ENCODE measurements around the gene ZNF512B.

ZNF512B gene

DNA sequence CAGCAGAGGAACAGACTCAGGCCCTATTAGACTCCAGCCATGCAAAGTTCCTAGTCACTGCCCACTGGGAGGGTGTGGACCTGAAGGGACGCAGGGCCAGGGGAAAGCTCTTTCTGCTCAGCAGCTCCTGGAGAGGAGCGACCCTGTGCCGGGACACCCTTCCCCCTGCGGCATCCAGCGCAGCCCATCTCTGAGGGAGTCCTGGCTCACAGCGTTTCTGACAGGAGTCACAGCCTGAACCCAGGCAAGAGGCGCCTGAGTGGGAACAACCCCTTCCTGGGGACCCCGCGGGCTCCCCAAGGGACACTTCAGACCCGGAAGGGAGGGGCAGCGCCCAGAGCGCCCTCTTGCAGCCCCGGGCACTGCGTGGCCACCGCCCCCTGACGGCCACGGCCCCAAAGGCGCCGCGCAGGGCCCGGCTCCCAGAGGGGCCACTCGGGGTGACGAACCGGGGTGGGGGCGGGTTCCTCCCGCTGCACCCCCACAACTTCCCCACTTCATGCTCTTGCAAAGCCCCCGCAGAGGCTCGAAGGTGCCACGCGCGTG lies 14.4 kb downstream of the ZNF512B start:
- TF ChIP-seq, protein P1, sequence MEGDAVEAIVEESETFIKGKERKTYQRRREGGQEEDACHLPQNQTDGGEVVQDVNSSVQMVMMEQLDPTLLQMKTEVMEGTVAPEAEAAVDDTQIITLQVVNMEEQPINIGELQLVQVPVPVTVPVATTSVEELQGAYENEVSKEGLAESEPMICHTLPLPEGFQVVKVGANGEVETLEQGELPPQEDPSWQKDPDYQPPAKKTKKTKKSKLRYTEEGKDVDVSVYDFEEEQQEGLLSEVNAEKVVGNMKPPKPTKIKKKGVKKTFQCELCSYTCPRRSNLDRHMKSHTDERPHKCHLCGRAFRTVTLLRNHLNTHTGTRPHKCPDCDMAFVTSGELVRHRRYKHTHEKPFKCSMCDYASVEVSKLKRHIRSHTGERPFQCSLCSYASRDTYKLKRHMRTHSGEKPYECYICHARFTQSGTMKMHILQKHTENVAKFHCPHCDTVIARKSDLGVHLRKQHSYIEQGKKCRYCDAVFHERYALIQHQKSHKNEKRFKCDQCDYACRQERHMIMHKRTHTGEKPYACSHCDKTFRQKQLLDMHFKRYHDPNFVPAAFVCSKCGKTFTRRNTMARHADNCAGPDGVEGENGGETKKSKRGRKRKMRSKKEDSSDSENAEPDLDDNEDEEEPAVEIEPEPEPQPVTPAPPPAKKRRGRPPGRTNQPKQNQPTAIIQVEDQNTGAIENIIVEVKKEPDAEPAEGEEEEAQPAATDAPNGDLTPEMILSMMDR (IDR thresholded peaks at IDR 0.05; ENCODE audit: borderline replicate concordance, insufficient read depth, low read depth, low read length), result peak; percentile 45
- H3K4me3 ChIP-seq (ENCODE audit: low read depth, low read length), result peak overlapping the region; percentile 96

DNA sequence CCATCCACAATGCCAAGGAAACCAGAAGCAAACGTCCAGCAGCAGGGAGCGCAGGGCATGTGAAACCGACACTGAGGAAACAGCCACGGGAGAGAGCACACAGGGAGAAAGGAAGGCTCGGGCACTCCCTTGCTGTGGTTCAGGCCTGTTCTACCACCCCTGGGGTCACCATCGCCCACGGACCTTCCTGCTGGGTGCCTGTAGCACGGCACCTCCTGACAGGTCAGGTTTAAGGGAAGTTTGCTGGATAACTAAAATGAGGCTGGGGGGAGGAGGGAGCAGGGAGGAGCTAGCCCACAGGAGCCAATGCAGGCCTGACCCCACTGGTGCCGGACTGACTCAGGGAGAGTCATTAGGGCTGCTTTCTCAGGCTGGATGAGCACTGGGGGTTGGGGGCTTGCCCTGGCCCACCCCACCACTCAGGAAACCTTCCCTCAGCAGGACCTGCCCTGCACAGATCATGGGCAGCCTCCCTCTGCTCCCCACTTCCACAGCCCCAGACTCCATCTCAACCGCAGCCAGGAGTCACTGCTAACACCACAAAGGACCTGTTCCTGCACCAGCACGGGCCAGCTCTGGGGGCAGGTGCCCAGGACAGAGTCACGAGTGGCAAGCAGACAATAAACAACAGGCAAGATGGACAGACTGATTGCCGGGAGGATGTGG lies 15.8 kb downstream of the ZNF512B start:
- TF ChIP-seq, protein P1 (IDR thresholded peaks at IDR 0.05; ENCODE audit: borderline replicate concordance, insufficient read depth, low read depth, low read length), result no peak
- no peak overlapping the region for H3K4me3 ChIP-seq (ENCODE audit: low read depth, low read length)

- TF ChIP-seq, protein P1 (IDR thresholded peaks at IDR 0.05; ENCODE audit: borderline replicate concordance, insufficient read depth, low read depth, low read length), result no peak
- no peak overlapping the region for H3K4me3 ChIP-seq (ENCODE audit: low read depth, low read length)
These were observed 17.0 kb downstream of the ZNF512B start for GRCh38 chr20:63952769-63953168.

GRCh38 chr20:63952210-63952535 lies 17.6 kb downstream of the ZNF512B start:
- no peak overlapping the region for H3K4me3 ChIP-seq (ENCODE audit: low read depth, low read length)
- TF ChIP-seq, protein P1 (IDR thresholded peaks at IDR 0.05; ENCODE audit: borderline replicate concordance, insufficient read depth, low read depth, low read length), result no peak

- H3K4me3 ChIP-seq (ENCODE audit: low read depth, low read length), result no peak overlapping the region
- TF ChIP-seq, protein P1 (IDR thresholded peaks at IDR 0.05; ENCODE audit: borderline replicate concordance, insufficient read depth, low read depth, low read length), result no peak
These were observed 18.1 kb downstream of the ZNF512B start for GRCh38 chr20:63951398-63952209.

DNA sequence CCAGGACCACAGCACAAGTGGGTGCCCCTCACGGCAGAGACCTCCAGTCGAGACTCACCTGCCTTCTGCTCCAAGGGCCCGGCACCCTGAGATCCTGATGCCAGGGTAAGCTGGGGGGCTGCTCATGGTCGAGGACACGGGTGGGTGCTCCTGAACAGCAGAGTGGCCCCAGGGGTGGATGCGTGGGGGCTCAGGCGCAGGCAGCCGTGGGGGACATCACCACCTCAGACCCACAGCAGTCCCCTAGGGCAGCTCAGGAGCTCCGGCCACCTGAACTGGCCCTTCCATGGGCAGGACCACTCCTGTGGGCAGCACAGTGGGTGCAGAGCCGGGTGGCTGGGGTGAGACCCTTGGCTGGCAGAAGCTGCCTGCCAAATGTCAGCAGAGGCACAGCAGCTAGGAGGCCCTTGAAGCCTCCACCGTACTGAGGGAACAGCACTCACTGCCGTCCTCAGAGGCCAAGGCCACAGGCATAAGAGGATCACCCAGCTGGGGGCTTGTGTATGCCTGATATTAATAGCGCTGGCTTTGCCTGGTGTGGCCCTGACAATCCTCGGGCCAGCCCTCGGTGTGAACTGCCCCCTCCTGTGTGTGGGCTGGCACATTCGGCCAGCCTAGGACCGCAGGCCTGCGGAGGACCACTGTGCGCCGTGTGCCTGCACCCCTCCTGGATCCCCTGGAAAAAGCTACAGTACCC lies 18.9 kb downstream of the ZNF512B start:
- no peak overlapping the region for H3K4me3 ChIP-seq (ENCODE audit: low read depth, low read length)
- TF ChIP-seq, protein P1 (IDR thresholded peaks at IDR 0.05; ENCODE audit: borderline replicate concordance, insufficient read depth, low read depth, low read length), result no peak
